H1 (cell line): Measurements from ENCODE around the gene AP3D1.

Experiments
- POLR2A ChIP-seq, 2 experiments: IDR thresholded peaks; 1 replicate in 1 of 2; 2 replicates in 1 of 2; pipeline ENCODE4 v1.6.1; 2011; ENCODE audit warnings: low read depth in 2 of 2, low read length in 2 of 2, mild to moderate bottlenecking in 2 of 2; ENCODE audit errors: control extremely low read depth in 1 of 2
- TF ChIP-seq, protein P1 (sequence below), 3 experiments: IDR thresholded peaks; 1 replicate in 2 of 3; 2 replicates in 1 of 3; pipeline versions ENCODE4 v1.5.1 to v1.6.1; 2011; ENCODE audit warnings: low read length in 3 of 3, mild to moderate bottlenecking in 3 of 3, inconsistent platforms in 2 of 3, low read depth in 1 of 3, moderate library complexity in 1 of 3; ENCODE audit not compliant: insufficient read depth in 1 of 3; ENCODE audit errors: control extremely low read depth in 1 of 3

DNA sequence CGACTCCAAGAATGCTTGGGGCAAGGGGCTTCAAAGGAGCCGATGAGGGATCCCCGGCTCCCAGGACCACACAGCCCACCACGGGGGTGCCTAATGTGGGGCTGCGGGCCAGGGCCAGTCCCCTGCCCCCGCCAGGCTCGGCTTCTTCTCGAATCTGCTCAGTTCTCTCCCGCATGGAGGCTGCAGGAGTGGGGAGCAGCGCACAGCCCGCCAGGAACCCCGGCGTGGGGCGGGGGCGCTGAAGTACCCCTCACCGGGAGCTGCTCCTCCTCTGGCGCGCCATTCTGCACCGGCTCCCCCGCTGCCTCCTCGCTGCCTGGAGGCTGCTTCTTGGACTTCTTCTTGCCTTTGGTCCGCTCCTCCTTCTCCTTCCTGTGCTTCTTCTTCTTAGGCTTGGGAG is 39.9 kb downstream of the AP3D1 start:
- TF ChIP-seq POLR2A (IDR thresholded peaks at IDR 0.05; ENCODE audit: control extremely low read depth in 1 of 2, low read depth in 2 of 2, low read length in 2 of 2) = no peak
- TF ChIP-seq, protein P1, sequence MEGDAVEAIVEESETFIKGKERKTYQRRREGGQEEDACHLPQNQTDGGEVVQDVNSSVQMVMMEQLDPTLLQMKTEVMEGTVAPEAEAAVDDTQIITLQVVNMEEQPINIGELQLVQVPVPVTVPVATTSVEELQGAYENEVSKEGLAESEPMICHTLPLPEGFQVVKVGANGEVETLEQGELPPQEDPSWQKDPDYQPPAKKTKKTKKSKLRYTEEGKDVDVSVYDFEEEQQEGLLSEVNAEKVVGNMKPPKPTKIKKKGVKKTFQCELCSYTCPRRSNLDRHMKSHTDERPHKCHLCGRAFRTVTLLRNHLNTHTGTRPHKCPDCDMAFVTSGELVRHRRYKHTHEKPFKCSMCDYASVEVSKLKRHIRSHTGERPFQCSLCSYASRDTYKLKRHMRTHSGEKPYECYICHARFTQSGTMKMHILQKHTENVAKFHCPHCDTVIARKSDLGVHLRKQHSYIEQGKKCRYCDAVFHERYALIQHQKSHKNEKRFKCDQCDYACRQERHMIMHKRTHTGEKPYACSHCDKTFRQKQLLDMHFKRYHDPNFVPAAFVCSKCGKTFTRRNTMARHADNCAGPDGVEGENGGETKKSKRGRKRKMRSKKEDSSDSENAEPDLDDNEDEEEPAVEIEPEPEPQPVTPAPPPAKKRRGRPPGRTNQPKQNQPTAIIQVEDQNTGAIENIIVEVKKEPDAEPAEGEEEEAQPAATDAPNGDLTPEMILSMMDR (IDR thresholded peaks at IDR 0.05; ENCODE audit: control extremely low read depth in 1 of 3, insufficient read depth in 1 of 3, low read depth in 1 of 3, low read length in 3 of 3) = no peak
